GM19193 (cell line): ENCODE data around the gene PCDHGA12.

Experiments
- POLR2A ChIP-seq: IDR thresholded peaks from 4 replicates; pipeline ENCODE4 v1.6.1; 2011; ENCODE audit not compliant: insufficient read depth, insufficient read length; ENCODE audit errors: extremely low read depth

PCDHGA12 gene

GRCh38 chr5:141427783-141428426, 2.4 kb upstream of the PCDHGA12 start:
- no peak for TF ChIP-seq POLR2A

DNA sequence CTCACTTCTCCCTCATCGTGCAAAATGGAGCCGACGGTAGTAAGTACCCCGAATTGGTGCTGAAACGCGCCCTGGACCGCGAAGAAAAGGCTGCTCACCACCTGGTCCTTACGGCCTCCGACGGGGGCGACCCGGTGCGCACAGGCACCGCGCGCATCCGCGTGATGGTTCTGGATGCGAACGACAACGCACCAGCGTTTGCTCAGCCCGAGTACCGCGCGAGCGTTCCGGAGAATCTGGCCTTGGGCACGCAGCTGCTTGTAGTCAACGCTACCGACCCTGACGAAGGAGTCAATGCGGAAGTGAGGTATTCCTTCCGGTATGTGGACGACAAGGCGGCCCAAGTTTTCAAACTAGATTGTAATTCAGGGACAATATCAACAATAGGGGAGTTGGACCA, 979 bp downstream of the PCDHGA12 start:
- no peak for TF ChIP-seq POLR2A

GRCh38 chr5:141434006-141434405, 3.7 kb downstream of the PCDHGA12 start:
- TF ChIP-seq POLR2A = no peak

- no peak for TF ChIP-seq POLR2A
These were observed 6.9 kb downstream of the PCDHGA12 start for GRCh38 chr5:141437221-141437620.

- no peak for TF ChIP-seq POLR2A
These were observed 9.3 kb downstream of the PCDHGA12 start for GRCh38 chr5:141439411-141440141.

- no peak for TF ChIP-seq POLR2A
These were observed 10.0 kb downstream of the PCDHGA12 start for GRCh38 chr5:141440341-141440740.

DNA sequence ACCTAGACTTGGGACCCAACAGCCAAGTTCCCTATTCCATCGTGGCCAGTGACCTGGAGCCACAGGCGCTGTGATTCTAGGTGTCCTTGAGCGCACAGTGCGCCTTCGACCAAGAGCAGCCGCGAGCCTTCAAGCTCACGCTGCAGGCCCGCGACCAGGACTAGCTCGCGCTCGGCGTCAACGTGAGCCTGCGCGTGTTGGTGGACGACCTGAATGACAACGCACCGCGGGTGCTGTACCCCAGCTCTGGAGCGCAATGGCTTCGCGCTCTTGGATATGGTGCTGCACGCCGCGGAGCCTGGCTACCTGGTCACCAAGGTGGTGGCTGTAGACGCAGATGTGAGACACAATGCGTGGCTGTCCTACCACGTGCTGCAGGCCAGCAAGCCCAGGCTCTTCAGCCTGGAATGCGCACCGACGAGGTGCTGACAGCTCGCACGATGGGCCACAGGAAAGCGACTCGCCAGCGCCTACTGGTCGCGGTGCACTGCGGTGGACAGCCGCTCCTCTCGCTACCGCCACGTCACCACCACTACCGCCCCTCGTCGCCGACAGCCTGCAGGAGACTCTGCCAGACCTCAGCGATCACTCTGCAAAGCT, 11.4 kb downstream of the PCDHGA12 start:
- TF ChIP-seq POLR2A = no peak

GRCh38 chr5:141465351-141465750, 35.0 kb downstream of the PCDHGA12 start:
- no peak for TF ChIP-seq POLR2A

GRCh38 chr5:141475625-141476131, 45.4 kb downstream of the PCDHGA12 start, which contains the start of gene PCDHGC3:
Gene PCDHGC3 (plus strand): TSS chr5:141475966. CDS start chr5:141476117, 151 bp downstream.
- no peak for TF ChIP-seq POLR2A

DNA sequence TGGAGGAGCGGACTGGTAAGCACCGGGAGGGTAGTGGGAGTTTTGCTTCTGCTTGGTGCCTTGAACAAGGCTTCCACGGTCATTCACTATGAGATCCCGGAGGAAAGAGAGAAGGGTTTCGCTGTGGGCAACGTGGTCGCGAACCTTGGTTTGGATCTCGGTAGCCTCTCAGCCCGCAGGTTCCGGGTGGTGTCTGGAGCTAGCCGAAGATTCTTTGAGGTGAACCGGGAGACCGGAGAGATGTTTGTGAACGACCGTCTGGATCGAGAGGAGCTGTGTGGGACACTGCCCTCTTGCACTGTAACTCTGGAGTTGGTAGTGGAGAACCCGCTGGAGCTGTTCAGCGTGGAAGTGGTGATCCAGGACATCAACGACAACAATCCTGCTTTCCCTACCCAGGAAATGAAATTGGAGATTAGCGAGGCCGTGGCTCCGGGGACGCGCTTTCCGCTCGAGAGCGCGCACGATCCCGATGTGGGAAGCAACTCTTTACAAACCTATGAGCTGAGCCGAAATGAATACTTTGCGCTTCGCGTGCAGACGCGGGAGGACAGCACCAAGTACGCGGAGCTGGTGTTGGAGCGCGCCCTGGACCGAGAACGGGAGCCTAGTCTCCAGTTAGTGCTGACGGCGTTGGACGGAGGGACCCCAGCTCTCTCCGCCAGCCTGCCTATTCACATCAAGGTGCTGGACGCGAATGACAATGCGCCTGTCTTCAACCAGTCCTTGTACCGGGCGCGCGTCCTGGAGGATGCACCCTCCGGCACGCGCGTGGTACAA, 46.0 kb downstream of the PCDHGA12 start:
- no peak for TF ChIP-seq POLR2A

GRCh38 chr5:141477044-141477575, 46.8 kb downstream of the PCDHGA12 start:
- TF ChIP-seq POLR2A = no peak

- no peak for TF ChIP-seq POLR2A
These were observed 47.5 kb downstream of the PCDHGA12 start for GRCh38 chr5:141477815-141478214.

DNA sequence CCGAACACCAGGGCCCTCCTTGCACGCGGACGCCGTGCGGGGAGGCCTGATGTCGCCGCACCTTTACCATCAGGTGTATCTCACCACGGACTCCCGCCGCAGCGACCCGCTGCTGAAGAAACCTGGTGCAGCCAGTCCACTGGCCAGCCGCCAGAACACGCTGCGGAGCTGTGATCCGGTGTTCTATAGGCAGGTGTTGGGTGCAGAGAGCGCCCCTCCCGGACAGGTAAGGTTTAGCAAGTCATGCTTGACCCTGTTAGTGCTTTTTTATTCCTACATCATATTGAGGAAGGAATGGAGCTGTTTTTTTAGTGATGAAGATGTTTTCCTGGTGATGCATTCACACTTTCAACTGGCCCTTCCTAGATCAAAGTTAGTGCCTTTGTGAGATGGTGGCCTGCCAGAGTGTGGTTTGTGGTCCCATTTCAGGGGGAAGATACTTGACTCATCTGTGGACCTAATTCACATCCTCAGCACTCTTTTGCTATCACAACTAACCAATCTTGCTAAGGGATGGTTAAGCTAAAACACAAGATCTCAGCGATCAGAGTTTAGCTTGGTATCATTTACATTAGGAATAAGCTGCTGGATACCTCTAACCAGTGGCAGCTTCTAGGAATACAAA, 48.1 kb downstream of the PCDHGA12 start:
- no peak for TF ChIP-seq POLR2A

GRCh38 chr5:141479776-141480175, 49.5 kb downstream of the PCDHGA12 start:
- no peak for TF ChIP-seq POLR2A
